A673 (cell line): ENCODE measurements around the gene USP48. TPM values are rescaled to one million over a fixed set of nuclear protein-coding genes. Genes with fewer than 3 reads are reported as not detected.

Source experiments
- BruUV-seq: library from RNA; stranded (reverse); fragments of 400-500 nt; replicated peaks from 2 replicates; lab custom pipeline; 2021; lab: Mats Ljungman, UMichigan
- CTCF ChIA-PET: fragments of 300-600 bp; sonication (Branson Sonifier 250); formaldehyde crosslinking; loops from one replicate; lab custom pipeline; 2022; ENCODE audit warnings: antibody characterized with exemption; lab: Charles Lee
- POLR2A ChIA-PET: fragments of 300-600 bp; sonication (Branson Sonifier 250); formaldehyde crosslinking; loops from one replicate; lab custom pipeline; 2022; ENCODE audit warnings: antibody characterized with exemption; ENCODE audit not compliant: low non-redundant PET; lab: Charles Lee
- DNase-seq: peaks from one replicate; pipeline ENCODE4 v3.0.0-alpha.2; 2015; ENCODE audit warnings: low spot score
- H3K27ac ChIP-seq: fragments of 200-600 bp; sonication (generic); 2 replicates; pipeline ENCODE4 v1.5.1; 2016; ENCODE audit warnings: mixed run types, low read depth, mild to moderate bottlenecking, mixed read lengths, antibody characterized with exemption, low read length; ENCODE audit not compliant: poor library complexity, severe bottlenecking
- H3K27me3 ChIP-seq: fragments of 200-600 bp; sonication (generic); replicated peaks from 2 replicates; pipeline ENCODE4 v1.6.1; 2017; ENCODE audit warnings: mixed run types, low read depth, mild to moderate bottlenecking, mixed read lengths, antibody characterized with exemption, low read length; ENCODE audit not compliant: insufficient read depth, poor library complexity
- H3K36me3 ChIP-seq: fragments of 200-600 bp; sonication (generic); 2 replicates; pipeline ENCODE4 v1.6.1; 2016; ENCODE audit warnings: mixed run types, mild to moderate bottlenecking, mixed read lengths, antibody characterized with exemption, low read length; ENCODE audit not compliant: insufficient read depth, poor library complexity, severe bottlenecking
- H3K4me1 ChIP-seq: fragments of 200-600 bp; sonication (generic); 2 replicates; pipeline ENCODE4 v1.6.1; 2017; ENCODE audit warnings: mixed run types, mild to moderate bottlenecking, mixed read lengths, antibody characterized with exemption, low read length; ENCODE audit not compliant: insufficient read depth, poor library complexity, severe bottlenecking
- H3K4me3 ChIP-seq: fragments of 200-600 bp; sonication (generic); 2 replicates; pipeline ENCODE4 v1.5.1; 2016; ENCODE audit warnings: low read depth, mixed run types, mild to moderate bottlenecking, mixed read lengths, low read length; ENCODE audit not compliant: poor library complexity, severe bottlenecking
- H3K9me3 ChIP-seq: fragments of 200-600 bp; sonication (generic); 2 replicates; pipeline ENCODE4 v1.6.1; 2016; ENCODE audit warnings: mixed run types, low read depth, mild to moderate bottlenecking, mixed read lengths, antibody characterized with exemption, low read length; ENCODE audit not compliant: poor library complexity, severe bottlenecking
- EZH2 ChIP-seq: fragments of 200-600 bp; sonication (generic); IDR thresholded peaks from 2 replicates; pipeline ENCODE4 v1.6.1; 2017; ENCODE audit warnings: borderline replicate concordance, low read depth, mild to moderate bottlenecking, mixed read lengths, antibody characterized with exemption, low read length; ENCODE audit not compliant: poor library complexity, severe bottlenecking
- intact Hi-C: fragments of 100-400 bp; cut with micrococcal nuclease; formaldehyde crosslinking; loops from one replicate; pipeline ENCODE4 v1.10.0; 2022; ENCODE audit not compliant: unreplicated experiment
- total RNA-seq: library from RNA; stranded (reverse); gene quantifications from 2 replicates; pipeline ENCODE4 v1.2.3, GENCODE V29; 2021
- TF ChIP-seq, protein P1 (sequence below): fragments of 300-800, 200-600 bp; sonication (generic); conservative IDR thresholded peaks from 2 replicates; pipeline ENCODE4 v1.5.1; 2017; ENCODE audit warnings: low read depth, mild to moderate bottlenecking, antibody characterized with exemption, low read length, moderate library complexity, mixed read lengths

The USP48 gene
- total RNA-seq, 1 experiment from 2014 or later: 74.1 TPM

DNA sequence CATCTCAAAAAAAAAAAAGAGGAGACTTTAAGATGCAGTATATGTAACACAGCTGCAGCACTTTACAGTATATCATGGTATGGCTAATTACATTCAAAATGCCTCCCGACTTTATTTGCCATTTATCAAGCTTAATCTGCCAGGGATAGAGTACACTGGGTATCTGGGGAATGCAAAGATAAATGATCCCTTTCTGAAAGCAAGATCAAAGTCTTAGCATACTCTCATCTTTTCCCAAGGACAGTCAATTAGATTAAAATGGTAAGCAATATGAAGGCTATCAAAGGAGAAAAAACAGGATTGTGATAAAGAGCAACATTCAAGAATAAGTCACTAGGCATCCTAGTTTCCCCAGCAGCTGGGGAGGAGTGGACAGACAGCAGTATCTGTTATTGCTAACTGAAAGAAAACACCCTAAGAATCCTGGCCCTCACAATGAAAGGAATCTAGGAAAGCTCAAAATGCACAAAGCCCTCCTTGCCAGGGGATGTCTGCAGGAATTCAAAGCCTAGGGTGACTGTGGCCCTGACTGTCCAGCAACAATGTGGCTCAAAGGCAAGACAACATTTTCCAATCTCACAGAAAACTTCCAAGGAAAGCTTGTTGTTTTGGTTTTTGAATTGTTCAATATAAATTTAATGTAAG is 57.1 kb downstream of the USP48 start:
- Histone ChIP-seq H3K9me3 (no peaks in the 10 kb centered on the region), H3K27ac (no peak overlapping the region), H3K4me3 (no peak overlapping the region), H3K27me3 (no peaks in the 10 kb centered on the region), H3K4me1 (no peaks in the 10 kb centered on the region), H3K36me3 (peaks cover 28% of the 10 kb centered on the region)
- CTCF ChIA-PET: no interaction called here
- TF ChIP-seq EZH2: no peak
- TF ChIP-seq, protein P1, sequence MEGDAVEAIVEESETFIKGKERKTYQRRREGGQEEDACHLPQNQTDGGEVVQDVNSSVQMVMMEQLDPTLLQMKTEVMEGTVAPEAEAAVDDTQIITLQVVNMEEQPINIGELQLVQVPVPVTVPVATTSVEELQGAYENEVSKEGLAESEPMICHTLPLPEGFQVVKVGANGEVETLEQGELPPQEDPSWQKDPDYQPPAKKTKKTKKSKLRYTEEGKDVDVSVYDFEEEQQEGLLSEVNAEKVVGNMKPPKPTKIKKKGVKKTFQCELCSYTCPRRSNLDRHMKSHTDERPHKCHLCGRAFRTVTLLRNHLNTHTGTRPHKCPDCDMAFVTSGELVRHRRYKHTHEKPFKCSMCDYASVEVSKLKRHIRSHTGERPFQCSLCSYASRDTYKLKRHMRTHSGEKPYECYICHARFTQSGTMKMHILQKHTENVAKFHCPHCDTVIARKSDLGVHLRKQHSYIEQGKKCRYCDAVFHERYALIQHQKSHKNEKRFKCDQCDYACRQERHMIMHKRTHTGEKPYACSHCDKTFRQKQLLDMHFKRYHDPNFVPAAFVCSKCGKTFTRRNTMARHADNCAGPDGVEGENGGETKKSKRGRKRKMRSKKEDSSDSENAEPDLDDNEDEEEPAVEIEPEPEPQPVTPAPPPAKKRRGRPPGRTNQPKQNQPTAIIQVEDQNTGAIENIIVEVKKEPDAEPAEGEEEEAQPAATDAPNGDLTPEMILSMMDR: no peak
- POLR2A ChIA-PET: no interaction called here
- BruUV-seq: no TSS peak
- intact Hi-C loops: no loop called here
- no peak for DNase-seq

DNA sequence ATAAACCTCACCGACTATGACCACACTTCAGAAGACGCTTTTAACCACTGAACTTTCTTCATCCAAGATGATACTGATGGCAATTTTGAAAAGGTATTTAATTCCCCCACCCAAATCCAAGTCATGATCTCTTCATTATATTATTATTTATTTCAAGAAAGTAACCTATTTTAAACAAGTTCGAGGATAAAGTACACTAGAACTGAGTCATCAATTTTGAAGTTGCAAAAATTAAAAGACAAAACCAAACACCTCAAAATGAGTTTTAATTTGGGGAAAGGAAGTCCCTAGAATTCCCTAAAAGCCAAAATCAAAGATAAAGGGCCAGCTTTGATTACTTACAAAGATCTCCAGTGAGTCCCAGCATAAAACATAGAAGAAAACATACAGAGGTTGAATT is 58.4 kb downstream of the USP48 start:
- Histone ChIP-seq H3K27ac (no peak overlapping the region), H3K4me1 (no peaks in the 10 kb centered on the region), H3K36me3 (peaks cover 38% of the 10 kb centered on the region), H3K9me3 (no peaks in the 10 kb centered on the region), H3K27me3 (no peaks in the 10 kb centered on the region), H3K4me3 (no peak overlapping the region)
- no peak for DNase-seq
- intact Hi-C loops: no loop called here
- TF ChIP-seq, protein P1: no peak
- TF ChIP-seq EZH2: no peak
- ChIA-PET POLR2A (no interaction called here), CTCF (no interaction called here)
- no TSS peak for BruUV-seq

DNA sequence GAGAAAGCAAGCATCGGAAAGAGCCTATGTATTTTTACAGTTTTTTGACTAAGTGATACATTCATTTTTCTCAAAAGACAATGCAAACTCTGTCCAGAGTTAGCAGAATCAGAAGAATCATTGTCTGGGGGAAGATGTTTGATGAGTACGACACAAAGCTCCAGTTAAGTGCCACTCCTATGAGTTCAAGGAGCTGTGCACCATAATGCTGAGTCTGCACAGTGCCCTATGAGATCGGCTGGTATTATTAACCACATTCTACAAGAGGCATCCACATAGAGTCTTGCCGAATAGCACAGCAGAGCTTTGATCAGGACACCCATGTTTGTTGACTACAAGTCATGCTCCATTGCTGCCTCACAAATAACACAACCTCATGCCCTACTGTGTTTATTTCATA is 58.9 kb downstream of the USP48 start:
- H3K36me3 ChIP-seq: peaks cover 38% of the 10 kb centered on the region
- H3K27ac ChIP-seq: no peak overlapping the region
- CTCF ChIA-PET: no interaction called here
- POLR2A ChIA-PET: no interaction called here
- intact Hi-C loops: no loop called here
- TF ChIP-seq, protein P1: no peak
- TF ChIP-seq EZH2: no peak
- H3K27me3 ChIP-seq: no peaks in the 10 kb centered on the region
- BruUV-seq: no TSS peak
- DNase-seq: no peak
- H3K4me3 ChIP-seq: no peak overlapping the region
- no peaks in the 10 kb centered on the region for H3K4me1 ChIP-seq
- H3K9me3 ChIP-seq: no peaks in the 10 kb centered on the region
